GM19397 (cell line): ENCODE measurements around the gene PXYLP1.

Experiments
- ATAC-seq: cut with Tn5 transposase; IDR thresholded peaks from one replicate; pipeline ENCODE4 v1.9.1; 2021; ENCODE audit warnings: mild to moderate bottlenecking, moderate library complexity; ENCODE audit not compliant: unreplicated experiment

The PXYLP1 gene

GRCh38 chr3:141341536-141341935 is 109.9 kb downstream of the PXYLP1 start:
- ATAC-seq, result no peak

- ATAC-seq, result no peak
These were observed 110.8 kb downstream of the PXYLP1 start for GRCh38 chr3:141342386-141342785.

- no peak for ATAC-seq
These were observed 111.5 kb downstream of the PXYLP1 start for GRCh38 chr3:141343077-141343476.

GRCh38 chr3:141343865-141344271 is 112.2 kb downstream of the PXYLP1 start:
- ATAC-seq, result no peak
